Measurements from ENCODE around the gene FBP1. TPM values are rescaled to one million over a fixed set of nuclear protein-coding genes. Genes with fewer than 3 reads are reported as not detected.
A peak's percentile ranks its signal among the peaks of the same experiment; 100 is the strongest.
"Not testable (repeated sequence)": the region's sequence is repeated elsewhere in the genome, so short reads cannot be mapped to it uniquely, and the experiment has no call there.

Gene FBP1
- total RNA-seq, 1 donor from 2014 or later, result 50.5 TPM

DNA sequence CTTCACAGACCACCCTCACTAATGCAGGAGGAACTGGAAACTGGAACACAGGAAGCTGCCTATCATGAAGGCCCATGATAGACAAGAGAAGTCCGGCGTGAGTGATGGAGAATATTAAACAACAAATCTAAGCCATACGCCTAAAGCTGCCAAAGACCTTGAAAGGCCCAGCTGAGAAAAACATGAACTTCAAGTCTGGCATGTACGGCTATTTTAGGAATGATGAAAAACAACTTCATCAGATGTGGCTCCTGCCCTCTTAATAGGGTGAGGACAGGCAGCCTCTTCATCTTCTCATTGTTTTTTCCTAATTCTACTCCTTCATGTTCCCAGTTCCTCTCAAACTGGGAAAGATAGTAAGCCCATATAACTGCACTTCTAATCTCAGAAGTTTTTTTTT lies 20.3 kb downstream of the FBP1 start:
- no peak for DNase-seq (ENCODE audit: low spot score)

DNA sequence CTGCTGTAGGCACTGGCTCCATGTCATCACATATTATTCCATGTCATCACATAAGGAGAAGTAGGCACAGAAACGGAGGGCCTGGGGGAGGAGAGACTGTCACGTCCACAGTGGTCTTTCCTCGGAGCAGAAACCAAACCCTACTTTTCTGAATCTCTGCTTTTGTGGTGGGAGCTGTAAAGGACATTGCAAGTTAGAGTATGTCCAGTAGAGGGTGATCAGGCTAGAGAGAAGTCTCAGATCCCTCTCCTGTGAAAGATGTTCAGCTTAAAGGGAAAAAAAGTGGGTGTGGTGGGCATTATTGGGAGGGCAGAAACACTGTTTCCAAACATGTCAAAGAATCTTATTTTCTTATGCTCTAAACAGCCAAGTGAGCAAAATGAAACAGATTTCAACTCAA lies 26.3 kb downstream of the FBP1 start:
- no peak for DNase-seq (ENCODE audit: low spot score)

DNA sequence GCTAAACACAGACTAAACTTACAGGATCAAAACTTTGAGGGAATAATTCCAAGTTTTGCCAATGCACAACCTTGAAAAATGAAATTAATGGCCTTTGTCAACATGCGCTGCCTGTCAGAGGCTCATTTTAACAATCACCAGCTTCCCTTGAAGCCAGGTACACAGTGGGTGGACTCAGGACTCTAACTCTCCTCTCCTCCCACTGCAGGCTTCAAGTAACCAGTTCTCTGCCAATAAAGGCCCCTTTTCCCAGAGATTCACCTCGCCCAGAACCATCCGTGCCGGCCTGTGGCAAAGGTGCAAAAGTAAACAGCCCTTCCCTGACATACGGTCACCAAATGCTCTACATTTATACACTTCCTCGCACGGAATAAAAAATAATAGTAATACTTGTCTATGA lies 27.2 kb downstream of the FBP1 start:
- no peak for DNase-seq (ENCODE audit: low spot score)

DNA sequence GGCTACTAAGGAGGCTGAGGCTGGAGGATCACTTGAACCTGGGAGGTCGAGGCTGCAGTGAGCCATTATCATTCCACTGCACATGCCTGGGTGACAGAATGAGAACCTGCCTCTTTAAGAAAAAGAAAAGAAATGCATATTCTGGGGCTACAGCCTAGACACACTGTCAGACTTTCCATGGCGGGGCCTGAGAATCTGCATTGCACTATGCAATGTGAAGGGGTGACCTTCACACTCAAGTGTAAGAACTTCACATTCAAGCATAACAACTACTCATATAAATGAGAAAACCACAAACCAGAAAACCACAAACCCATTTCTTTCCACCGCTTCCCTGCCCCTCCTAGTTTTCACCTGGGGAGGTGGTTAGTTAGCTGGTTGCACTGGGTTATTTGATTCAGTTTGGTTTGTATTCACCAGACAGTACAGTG lies 27.7 kb downstream of the FBP1 start:
- DNase-seq (ENCODE audit: low spot score), result no peak

DNA sequence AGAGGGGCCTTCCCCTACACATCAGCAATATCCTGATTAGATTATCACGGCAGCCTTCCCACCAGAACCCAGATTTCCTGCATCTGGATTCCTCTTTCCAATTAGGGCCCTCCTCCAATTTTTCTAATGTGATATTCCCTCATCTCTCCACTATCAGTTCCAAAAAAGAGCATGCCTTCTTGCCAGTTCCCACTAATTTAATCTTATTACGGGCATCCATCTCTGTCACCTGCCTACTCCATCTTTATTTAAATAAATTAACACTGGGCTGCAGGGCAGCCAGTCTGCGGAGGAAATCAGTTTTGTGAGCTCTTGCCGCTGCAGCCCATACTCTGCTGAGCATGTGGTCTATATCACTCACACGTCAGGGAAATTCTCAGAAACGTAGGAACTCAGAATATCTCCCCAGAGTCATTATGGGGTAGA lies 29.1 kb downstream of the FBP1 start:
- DNase-seq (ENCODE audit: low spot score), result no peak

DNA sequence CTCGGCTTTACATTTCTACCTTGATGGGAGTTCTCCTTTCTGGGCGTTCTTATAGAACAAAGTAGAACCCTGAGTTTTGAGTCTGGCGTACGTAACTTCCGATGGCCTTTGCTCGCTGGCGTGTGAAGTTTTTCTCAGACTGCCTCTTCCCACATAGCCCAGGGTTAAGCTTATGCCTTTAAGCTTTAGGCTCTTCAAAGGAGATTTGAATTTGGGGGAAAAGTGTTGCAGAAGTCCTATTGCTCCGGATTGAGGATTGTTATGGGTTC lies 32.0 kb downstream of the FBP1 start:
- no peak for DNase-seq (ENCODE audit: low spot score)

DNA sequence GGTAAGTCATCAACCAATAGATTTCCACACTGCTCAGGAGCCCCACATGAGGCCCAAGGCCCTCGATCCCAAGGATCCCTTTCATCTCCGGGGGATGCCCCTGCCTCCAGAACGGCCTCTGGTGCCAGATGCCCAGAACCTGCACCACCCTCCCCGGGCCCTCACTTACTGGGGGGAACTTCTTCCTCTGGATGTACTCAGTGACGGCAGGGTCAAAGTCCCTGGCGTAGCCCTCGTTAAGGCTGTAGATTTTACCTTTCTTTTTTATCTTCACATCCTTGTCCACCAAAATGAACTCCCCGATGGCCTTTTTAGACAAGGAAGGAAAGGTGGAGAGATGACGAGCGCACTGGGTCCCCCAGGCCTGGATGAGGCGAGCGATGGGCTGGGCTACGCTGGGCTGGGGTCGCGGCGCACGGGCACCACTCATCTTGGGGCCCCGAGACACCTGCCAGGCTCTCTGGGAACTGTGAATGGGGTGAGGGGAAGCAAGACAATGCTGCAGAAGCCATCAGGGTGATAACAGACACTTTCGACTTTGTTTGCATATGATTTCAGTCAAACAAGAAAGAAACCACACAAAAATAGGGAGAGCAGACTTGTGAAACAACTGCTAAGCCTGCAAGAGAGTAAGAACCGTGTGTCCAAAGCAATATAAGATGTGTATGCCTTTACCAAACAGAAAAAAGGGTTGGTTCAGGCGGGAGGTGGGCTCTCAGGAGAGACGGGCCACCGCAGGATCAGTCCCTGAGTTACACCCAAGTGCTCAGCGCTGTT lies 32.5 kb downstream of the FBP1 start:
- no peak for DNase-seq (ENCODE audit: low spot score)

DNA sequence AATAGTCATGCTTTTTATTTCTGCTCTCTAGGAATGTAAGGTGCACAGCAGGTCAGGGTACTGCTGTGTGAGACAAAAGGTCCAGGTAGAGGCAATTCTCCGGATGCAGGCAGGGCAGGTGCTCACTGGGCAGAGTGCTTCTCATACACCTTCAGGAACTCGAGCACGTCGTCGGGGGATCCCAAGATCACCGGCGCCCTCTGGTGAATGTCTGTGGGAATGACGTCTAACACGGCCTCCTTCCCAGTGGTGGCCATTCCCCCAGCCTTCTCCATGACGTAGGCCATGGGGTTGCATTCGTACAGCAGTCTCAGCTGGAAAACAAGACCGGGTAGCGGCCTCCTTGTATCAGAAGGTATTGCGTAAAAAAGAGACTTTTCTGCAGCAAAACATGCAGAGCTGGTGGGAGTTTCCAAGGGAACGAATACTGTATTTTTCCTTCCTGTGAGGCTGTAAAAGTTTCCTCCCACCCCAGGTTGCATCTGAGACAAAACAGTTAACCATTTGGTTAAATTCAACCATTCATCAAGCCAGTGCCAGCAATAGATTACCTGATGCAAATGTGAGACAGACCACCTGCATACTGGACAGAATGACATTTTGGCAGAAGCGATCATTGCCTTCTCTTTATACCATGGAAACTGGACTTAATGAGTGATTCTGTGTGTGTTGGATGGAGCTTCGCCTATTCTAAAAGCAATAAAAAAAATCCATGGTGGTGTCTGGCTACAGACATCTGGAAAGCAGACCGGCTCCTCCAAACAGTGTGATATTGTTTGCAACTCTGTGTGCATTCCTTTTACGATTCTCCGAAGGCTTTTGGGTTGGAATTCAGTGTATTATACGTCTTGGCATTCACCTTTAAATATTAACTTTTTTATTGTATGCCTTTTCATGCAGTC lies 35.8 kb downstream of the FBP1 start:
- DNase-seq (ENCODE audit: low spot score), result peak; percentile 79

DNA sequence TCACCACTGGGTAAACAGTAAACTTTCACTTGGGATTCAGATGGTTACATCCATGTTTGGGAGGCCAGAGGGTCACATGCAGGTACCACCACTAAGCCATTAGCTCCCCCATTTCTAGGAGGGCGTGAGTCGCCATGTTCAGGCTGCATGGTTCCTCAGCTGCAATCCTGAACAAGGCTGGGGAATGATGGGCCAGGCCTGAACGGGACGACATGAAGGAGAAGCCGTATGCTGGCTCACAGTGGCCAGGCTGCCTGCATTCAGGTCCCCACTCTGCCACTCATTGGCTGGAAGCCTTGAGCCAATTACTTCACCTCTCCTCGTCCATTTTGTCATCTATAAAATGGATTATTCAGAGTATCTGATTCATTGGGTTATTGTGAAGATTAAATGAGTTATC lies 36.7 kb downstream of the FBP1 start:
- DNase-seq (ENCODE audit: low spot score), result no peak

DNA sequence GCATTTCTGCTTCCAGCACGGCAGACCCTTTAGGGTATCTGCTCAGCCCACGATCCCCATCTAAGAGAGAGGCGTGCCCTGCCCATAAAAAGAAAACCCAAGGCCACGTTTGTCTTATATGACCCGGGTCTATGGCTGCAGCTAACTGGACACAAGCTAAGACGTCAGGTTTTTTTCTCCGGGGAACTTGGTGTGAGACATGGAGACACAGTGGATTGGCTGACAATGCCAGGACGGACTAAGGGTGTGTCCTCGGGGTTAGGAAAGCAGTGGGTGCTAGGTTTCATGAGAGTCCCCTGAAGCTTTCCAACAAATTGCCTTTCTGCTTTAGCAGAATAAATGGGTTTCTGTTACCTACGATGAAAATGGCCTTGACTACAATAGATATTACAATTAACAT lies 38.6 kb downstream of the FBP1 start:
- no peak for DNase-seq (ENCODE audit: low spot score)

DNA sequence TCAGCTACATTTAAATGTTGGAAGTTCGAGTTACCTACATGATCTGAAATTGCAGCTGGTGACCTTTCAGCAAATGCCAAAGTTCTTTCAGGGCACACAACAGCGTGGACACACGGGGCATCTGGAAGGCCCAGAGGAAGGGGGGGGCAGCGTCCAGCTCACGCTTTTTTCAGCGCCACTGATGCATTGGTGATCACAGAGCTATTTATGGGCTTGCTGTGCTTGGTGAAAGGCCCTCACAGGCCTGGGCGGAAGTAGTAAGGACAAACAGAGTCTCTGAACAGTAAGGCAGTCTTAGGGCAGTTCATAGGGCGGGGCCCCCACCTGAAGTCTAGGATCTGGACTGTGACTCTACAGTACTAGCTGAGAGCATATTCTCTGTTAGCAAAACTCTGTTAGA lies 39.1 kb downstream of the FBP1 start:
- no peak for DNase-seq (ENCODE audit: low spot score)

DNA sequence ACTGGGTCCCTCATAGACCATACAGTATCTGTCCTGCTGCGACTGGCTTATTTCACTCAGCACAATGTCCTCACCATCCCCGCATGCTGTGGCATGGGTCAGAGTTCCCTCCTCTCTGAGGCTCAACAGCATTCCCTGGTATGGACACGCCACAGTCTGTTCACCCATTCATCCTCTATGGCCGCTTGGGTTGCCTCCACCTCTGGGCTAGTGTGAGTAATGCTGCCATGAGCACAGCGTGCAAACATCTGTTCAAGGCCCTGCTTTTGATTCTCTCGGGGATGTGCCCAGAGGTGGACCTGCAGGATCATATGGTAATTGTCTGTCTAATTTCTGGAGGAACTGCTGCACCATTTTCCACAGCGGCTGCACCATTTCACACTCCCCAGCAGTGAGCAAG lies 40.2 kb downstream of the FBP1 start:
- no peak for DNase-seq (ENCODE audit: low spot score)

DNA sequence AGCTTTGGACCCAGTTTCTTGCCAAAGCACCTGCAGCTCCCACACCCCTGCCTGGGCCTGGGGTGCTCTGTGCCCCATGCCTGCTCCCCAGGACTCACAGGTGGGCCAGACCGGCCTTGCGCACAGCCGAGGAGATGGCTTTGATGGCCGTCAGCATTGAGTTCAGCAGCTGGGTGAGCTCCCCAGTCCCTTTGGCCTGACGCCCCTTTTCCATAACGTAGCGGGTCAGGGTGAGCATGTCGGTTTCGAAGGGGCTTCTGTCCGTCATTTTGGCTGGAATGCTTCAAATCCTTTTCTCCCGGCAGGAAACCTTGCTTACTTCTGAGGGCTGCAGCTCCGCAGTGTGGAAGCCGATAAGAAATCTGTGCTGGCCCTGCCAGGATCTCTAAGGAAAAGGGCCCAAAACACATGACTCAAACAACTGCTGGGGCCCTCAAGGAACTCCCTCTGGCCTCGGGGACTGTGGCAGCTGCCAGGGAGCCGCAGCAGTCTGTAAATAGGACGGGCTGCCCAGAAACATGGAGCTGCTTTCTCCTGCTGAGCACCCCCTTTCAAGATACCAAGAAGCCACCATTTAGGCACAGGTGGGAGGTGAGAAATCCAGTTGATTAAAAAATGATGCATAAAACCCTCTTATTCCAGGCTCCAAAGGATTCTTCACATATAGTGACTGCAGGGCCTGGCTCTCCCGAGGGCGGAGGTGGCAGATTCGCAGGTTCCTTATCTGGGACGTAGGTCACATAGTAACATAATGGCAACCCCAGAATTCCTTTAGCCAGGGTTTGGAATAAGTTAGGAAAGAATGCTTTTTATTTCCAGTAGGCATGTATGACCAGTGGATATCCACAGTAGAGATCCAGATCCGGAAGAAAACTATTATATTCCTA lies 45.6 kb downstream of the FBP1 start, which contains the start of gene FBP2:
FBP2 (minus strand) TSS at position 366 of the 887 bp plus-strand sequence; CDS start at position 268, 98 bp downstream.
- DNase-seq (ENCODE audit: low spot score), result no peak

DNA sequence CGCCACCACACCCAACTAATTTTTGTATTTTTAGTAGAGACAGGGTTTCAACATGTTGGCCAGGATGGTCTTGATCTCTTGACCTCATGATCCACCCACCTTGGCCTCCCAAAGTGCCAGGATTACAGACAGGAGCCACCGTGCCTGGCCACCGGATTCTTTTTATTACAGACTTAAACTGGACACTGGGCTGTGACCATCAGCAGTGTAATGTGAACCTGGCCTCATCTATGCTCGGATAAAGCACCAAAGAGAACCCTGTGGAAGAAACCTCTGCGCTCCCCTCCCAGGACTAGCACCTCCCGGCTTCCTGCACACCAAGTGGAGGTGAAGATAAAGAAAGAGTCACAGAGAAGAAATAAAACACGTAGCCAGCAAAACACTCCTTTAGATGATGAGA lies 46.6 kb downstream of the FBP1 start:
- not testable (repeated sequence) for DNase-seq (ENCODE audit: low spot score)

DNA sequence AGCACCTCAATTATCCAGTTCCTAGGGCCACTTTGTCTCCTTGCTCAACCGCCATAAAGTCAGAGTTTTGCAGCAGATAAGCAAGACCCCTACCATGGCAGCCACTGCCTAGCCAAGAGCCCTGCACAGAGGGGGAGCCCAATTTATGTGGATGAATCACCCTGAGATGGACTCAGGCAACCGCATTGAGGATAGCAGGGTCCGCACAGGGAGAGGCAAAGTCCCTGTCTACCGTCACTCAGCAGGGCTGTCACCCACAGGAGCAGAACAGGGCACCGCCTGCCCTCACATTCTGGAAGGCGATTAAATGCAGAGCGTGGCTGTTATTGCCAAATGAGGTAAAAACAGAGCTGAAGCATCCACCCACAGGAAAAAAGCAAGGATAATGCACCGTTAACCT lies 47.4 kb downstream of the FBP1 start:
- DNase-seq (ENCODE audit: low spot score), result no peak

DNA sequence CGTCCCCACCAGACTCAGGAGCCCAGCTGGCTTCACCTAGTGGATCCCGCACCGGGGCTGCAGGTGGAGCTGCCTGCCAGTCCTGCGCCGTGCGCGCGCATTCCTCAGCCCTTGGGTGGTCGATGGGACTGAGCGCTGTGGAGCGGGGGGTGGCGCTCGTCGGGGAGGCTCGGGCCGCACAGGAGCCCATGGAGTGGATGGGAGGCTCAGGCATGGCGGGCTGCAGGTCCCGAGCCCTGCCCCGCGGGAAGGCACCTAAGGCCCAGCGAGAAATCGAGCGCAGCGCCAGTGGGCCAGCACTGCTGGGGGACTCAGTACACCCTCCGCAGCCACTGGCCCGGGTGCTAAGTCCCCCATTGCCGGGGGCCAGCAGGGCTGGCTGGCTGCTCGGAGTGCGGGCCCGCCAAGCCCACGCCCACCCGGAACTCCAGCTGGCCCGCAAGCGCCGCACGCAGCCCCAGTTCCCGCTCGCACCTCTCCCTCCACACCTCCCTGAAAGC lies 48.2 kb downstream of the FBP1 start:
- DNase-seq (ENCODE audit: low spot score), result not testable (repeated sequence)

DNA sequence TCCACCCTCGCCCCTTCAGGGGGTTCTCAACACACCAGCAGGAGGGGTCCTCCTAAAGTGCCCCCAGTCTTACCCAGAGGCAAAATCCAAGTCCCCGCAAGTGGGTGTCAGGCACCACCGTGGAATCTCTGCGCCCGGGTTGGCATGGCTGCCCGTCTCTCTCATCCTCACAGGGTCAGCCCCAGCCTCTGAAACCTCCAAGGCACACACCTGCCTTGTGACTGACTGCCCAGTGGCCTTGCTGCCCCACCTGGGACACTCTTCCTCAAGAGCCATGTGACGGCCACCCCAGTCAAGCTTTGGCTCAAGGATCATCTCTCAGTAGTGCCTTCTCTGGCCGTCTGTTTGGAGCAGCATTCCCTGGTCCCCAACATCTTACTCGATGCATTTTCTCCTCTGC lies 50.6 kb downstream of the FBP1 start:
- DNase-seq (ENCODE audit: low spot score), result no peak

DNA sequence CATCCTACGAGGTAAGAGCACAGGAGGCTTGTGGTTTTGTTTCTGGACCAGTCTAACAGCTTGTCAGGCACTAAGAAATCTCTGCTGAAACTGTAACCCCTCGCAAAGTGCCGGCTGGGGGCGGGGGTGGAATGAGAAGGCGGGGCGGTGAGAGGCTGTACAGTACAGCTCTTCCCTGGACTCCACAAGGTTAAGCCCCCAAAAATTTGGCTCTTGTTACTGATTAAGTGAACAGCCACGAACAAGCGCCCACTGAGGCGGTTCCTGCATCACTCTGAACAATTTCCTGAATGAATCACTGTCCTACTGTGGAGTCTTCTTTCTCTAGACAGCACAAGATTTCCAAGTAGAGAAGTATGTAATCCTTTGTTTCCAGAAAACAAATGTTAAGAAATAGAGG lies 52.5 kb downstream of the FBP1 start:
- DNase-seq (ENCODE audit: low spot score), result no peak

DNA sequence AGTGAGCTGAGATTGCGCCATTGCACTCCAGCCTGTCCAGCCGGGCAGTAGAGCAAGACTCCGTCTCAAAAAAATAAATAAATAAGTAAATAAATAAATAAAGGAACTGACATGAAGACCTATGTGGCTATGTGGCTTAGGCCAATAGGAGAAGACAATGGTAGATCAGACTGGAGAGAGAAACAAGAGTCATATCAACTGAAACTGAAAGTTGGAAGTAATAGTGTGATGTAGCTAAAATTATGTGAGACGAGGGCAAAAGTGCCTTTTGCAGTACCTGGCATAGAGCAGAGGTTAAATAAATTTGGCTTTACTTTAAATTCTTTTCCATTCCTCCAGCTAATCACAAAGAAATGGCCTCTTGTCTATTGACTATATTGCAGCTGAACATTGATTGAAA lies 53.0 kb downstream of the FBP1 start:
- DNase-seq (ENCODE audit: low spot score), result no peak

DNA sequence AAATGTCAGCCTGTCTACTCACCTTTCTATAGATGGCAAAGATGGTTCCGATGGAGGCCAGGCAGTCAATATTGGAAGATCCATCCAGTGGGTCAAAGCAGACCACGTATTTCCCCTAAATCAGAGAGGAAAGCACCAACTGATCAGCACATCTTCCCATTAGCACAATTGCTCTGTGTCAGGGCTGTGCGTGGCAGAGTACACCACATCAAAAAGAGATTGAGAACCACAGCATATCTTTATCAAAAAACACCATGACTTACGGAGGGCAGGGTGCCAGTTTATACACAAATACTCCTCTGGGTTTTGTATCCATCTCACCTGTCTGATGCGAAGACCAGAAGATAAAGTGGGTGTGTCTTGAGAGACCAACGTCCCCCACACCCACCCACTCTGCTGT lies 54.8 kb downstream of the FBP1 start:
- DNase-seq (ENCODE audit: low spot score), result no peak

DNA sequence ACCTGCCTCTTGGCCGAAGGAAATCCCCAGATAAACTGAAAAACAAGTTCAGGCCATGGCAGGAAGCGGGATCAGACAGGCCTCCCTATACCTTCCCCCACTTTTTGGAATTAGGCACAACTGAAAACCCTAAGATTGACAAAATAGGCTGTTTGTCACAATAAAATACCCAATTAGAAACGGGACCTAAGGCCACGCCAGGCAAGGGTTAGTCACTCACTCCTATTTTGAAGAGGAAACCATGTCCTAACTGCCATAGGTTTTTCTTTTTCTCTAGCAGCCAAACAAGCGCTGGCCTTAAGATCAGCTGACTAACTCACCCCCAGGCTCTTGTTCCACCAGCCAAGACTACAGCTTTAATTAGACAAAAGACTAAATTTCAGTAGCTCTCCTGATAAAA lies 57.6 kb downstream of the FBP1 start:
- no peak for DNase-seq (ENCODE audit: low spot score)

DNA sequence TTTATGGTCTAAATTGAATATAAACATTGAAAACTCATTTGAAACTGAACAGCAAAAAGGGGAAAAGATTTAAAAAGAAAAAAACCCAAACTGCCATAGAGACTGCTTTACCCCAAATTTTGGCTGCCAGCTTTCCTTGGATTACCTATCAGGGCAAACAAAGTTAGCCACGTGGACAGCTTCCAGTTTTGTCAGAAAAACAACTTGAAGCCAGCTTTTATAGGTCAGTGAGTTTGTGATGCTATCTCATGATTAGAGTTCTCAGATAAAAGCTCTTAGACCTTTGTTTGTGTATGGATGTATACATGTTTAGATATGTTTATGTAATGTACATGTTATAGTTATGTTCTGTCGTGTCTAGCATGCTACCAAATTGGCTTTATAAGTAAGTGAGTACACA lies 61.7 kb downstream of the FBP1 start:
- DNase-seq (ENCODE audit: low spot score), result no peak

All from mucosa of gallbladder (tissue), 1 donor.